Tibial nerve (tissue), 4 donors: ENCODE data around the gene SLC13A4. TPM values are rescaled to one million over a fixed set of nuclear protein-coding genes. Genes with fewer than 3 reads are reported as not detected.

Experiments
- DNase-seq, 2 donors: peaks; one replicate each; pipeline ENCODE4 v3.0.0-alpha.2; 2019; ENCODE audit warnings: low spot score in 2 of 2
- H3K27ac ChIP-seq, 4 donors: fragments of 200-600 bp; sonication (generic) in 3 of 4; one replicate each; pipeline ENCODE4 v1.5.1; 2017 to 2019; ENCODE audit warnings: mild to moderate bottlenecking in 1 of 4
- H3K27me3 ChIP-seq, 2 donors: fragments of 200-600 bp; sonication (generic) in 1 of 2; one replicate each; pipeline versions ENCODE4 v1.5.1 to v1.6.0; 2017 to 2019
- H3K36me3 ChIP-seq, 3 donors: fragments of 200-600 bp; sonication (generic); one replicate each; pipeline ENCODE4 v1.5.1; 2018 to 2019
- H3K4me1 ChIP-seq, 4 donors: fragments of 200-600 bp; sonication (generic) in 3 of 4; one replicate each; pipeline ENCODE4 v1.5.1; 2017 to 2019
- H3K4me3 ChIP-seq, 4 donors: fragments of 200-600 bp; sonication (generic) in 3 of 4; one replicate each; pipeline ENCODE4 v1.5.1; 2017 to 2019; ENCODE audit warnings: mild to moderate bottlenecking in 1 of 4, moderate library complexity in 1 of 4
- H3K9me3 ChIP-seq, 4 donors: fragments of 200-600 bp; sonication (generic) in 3 of 4; one replicate each; pipeline ENCODE4 v1.5.1; 2017 to 2019
- CTCF ChIP-seq, 5 experiments: fragments of 200-600 bp in 3 of 5; fragments of 450-650 bp in 2 of 5; sonication (generic) in 3 of 5; IDR thresholded peaks; one replicate each; pipeline ENCODE4 v1.5.1; 2016 to 2019; ENCODE audit warnings: antibody characterized with exemption in 5 of 5, mild to moderate bottlenecking in 3 of 5, moderate library complexity in 2 of 5
- EP300 ChIP-seq, 2 donors: sonication (generic); formaldehyde crosslinking; IDR thresholded peaks; one replicate each; pipeline ENCODE4 v1.6.1; 2017; ENCODE audit warnings: antibody characterized with exemption in 2 of 2, mild to moderate bottlenecking in 1 of 2
- POLR2A ChIP-seq, 2 donors: fragments of 450-650 bp; IDR thresholded peaks; one replicate each; pipeline ENCODE4 v1.6.1; 2017; ENCODE audit warnings: antibody characterized with exemption in 2 of 2, mild to moderate bottlenecking in 2 of 2, moderate library complexity in 2 of 2
- WGBS, 2 donors: methylation state at CpG; one replicate each; pipeline ENCODE4 v1.1.5; 2018; 5-methylcytosine and 5-hydroxymethylcytosine counted together
- total RNA-seq, 4 donors: library from RNA; depleted of rRNA; stranded (reverse); fragments of >200 nt; gene quantifications; one replicate each; pipeline ENCODE4 v1.1.0, GENCODE V29; 2016

Gene SLC13A4
- total RNA-seq, 4 donors from 2014 or later = not detected

- no peak overlapping the region for H3K27ac ChIP-seq
Measured at GRCh38 chr7:135682191-135682590, 45.8 kb downstream of the SLC13A4 start.

GRCh38 chr7:135681762-135682161, 46.2 kb downstream of the SLC13A4 start:
- Histone ChIP-seq H3K27me3 (no peaks in the 10 kb centered on the region), H3K27ac (no peak overlapping the region), H3K9me3 (no peaks in the 10 kb centered on the region), H3K4me1 (peaks cover 0 to 21% (median 0%) of the 10 kb centered on the region in 4 donors), H3K4me3 (no peak overlapping the region), H3K36me3 (peaks cover 0 to 39% (median 0%) of the 10 kb centered on the region in 3 donors)
- WGBS, 2 donors = 71 to 83% methylated on average over 5 of the region's 5 CpGs
- TF ChIP-seq CTCF (IDR thresholded peaks at IDR 0.05) (no peak), POLR2A (IDR thresholded peaks at IDR 0.05) (no peak), EP300 (IDR thresholded peaks at IDR 0.05) (no peak)
- DNase-seq = no peak

More at GRCh38 chr7:135682191-135682590, 45.8 kb downstream of the SLC13A4 start:
- no peaks in the 10 kb centered on the region for H3K9me3 ChIP-seq
- DNase-seq = no peak
- H3K27me3 ChIP-seq = no peaks in the 10 kb centered on the region
- H3K36me3 ChIP-seq = peaks cover 0 to 39% (median 0%) of the 10 kb centered on the region in 3 donors
- 74 to 80% methylated on average over 3 of the region's 3 CpGs for WGBS, 2 donors
- no peak overlapping the region for H3K4me3 ChIP-seq
- peaks cover 0 to 21% (median 0%) of the 10 kb centered on the region in 4 donors for H3K4me1 ChIP-seq
- no peak for TF ChIP-seq CTCF (IDR thresholded peaks at IDR 0.05)
- no peak for TF ChIP-seq EP300 (IDR thresholded peaks at IDR 0.05)
- no peak for TF ChIP-seq POLR2A (IDR thresholded peaks at IDR 0.05)

GRCh38 chr7:135678612-135679575, 49.1 kb downstream of the SLC13A4 start:
- Histone ChIP-seq H3K36me3 (peaks cover 0 to 42% (median 0%) of the 10 kb centered on the region in 3 donors), H3K4me1 (peaks cover 0 to 16% (median 0%) of the 10 kb centered on the region in 4 donors), H3K27ac (peak overlapping the region in 1 of 4 donors; percentile 6), H3K9me3 (no peaks in the 10 kb centered on the region), H3K4me3 (no peak overlapping the region), H3K27me3 (no peaks in the 10 kb centered on the region)
- peak in 1 of 2 donors; percentile 24 for DNase-seq
- WGBS, 2 donors = 73 to 75% methylated on average over 4 of the region's 4 CpGs
- TF ChIP-seq EP300 (IDR thresholded peaks at IDR 0.05) (no peak), CTCF (IDR thresholded peaks at IDR 0.05) (no peak), POLR2A (IDR thresholded peaks at IDR 0.05) (no peak)

- no peak for DNase-seq
- Histone ChIP-seq H3K36me3 (peaks cover 0 to 25% (median 0%) of the 10 kb centered on the region in 3 donors), H3K27ac (no peak overlapping the region), H3K27me3 (no peaks in the 10 kb centered on the region), H3K9me3 (no peaks in the 10 kb centered on the region), H3K4me1 (peaks cover 0 to 44% (median 12%) of the 10 kb centered on the region in 4 donors), H3K4me3 (no peak overlapping the region)
- no peak for TF ChIP-seq CTCF (IDR thresholded peaks at IDR 0.05)
- no peak for TF ChIP-seq EP300 (IDR thresholded peaks at IDR 0.05)
- TF ChIP-seq POLR2A (IDR thresholded peaks at IDR 0.05) = no peak
- 69 to 72% methylated on average over 6 of the region's 6 CpGs for WGBS, 2 donors
Measured at GRCh38 chr7:135673360-135673706, 54.7 kb downstream of the SLC13A4 start.
